ENCODE measurements around the gene DLGAP3.
A peak's percentile ranks its signal among the peaks of the same experiment; 100 is the strongest.

The DLGAP3 gene

DNA sequence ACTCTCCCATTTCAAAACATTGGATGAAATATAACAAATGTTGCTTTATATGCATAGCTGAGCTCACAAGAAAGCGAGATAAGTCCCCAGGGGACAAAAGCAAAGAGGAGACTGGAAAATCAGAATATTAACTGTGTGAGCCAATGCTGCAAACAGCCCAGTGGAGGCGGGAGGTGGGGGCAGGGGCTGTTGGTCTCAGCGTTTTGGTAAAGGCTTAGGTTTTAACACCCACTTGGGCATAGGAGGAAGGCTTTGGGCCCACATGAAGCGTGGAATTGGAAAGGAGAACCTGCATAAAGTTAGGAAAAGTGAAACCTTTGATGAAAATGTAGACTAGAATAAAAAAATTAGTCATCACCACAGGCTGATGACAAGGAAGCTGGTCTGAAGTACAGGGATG, 39.7 kb downstream of the DLGAP3 start:
- Histone ChIP-seq H3K4me3 (no peak overlapping the region), H3K9me3 (peaks cover 27% of the 10 kb centered on the region), H3K9ac (no peak overlapping the region), H3K27me3 (peaks cover 15% of the 10 kb centered on the region), H4K20me1 (no peaks in the 10 kb centered on the region), H3K4me1 (no peaks in the 10 kb centered on the region), H3K4me2 (no peak overlapping the region), H3K27ac (no peak overlapping the region), H3K36me3 (0 out of 2 replicates have a peak, but pooled peaks cover 2% of the 10 kb centered on the region)
- TF ChIP-seq Cebpa-rat (IDR thresholded peaks at IDR 0.05), result no peak

GRCh38 chr1:34887593-34887992, 41.9 kb downstream of the DLGAP3 start:
- Histone ChIP-seq H3K27ac (no peak overlapping the region), H3K36me3 (0 out of 2 replicates have a peak, but pooled peaks cover 4% of the 10 kb centered on the region), H3K27me3 (peaks cover 17% of the 10 kb centered on the region), H3K4me2 (no peak overlapping the region), H3K9me3 (peaks cover 15% of the 10 kb centered on the region), H3K4me1 (no peaks in the 10 kb centered on the region), H3K9ac (no peak overlapping the region), H3K4me3 (no peak overlapping the region), H4K20me1 (no peaks in the 10 kb centered on the region)
- TF ChIP-seq Cebpa-rat (IDR thresholded peaks at IDR 0.05), result no peak

- peaks cover 17% of the 10 kb centered on the region for H3K27me3 ChIP-seq
- peak overlapping the region; percentile 66 for H3K4me3 ChIP-seq
These were observed 43.8 kb downstream of the DLGAP3 start for GRCh38 chr1:34885405-34886247.

GRCh38 chr1:34884961-34885360, 44.5 kb downstream of the DLGAP3 start:
- H3K4me3 ChIP-seq, result no peak overlapping the region
- H3K36me3 ChIP-seq, result 0 out of 2 replicates have a peak, but pooled peaks cover 4% of the 10 kb centered on the region
- TF ChIP-seq Cebpa-rat (IDR thresholded peaks at IDR 0.05), result no peak
- peaks cover 17% of the 10 kb centered on the region for H3K27me3 ChIP-seq
- peak overlapping the region; percentile 83 for H3K4me2 ChIP-seq
- peaks cover 5% of the 10 kb centered on the region for H3K9me3 ChIP-seq
- no peaks in the 10 kb centered on the region for H4K20me1 ChIP-seq
- H3K9ac ChIP-seq, result no peak overlapping the region
- no peaks in the 10 kb centered on the region for H3K4me1 ChIP-seq
- no peak overlapping the region for H3K27ac ChIP-seq

More at GRCh38 chr1:34885405-34886247, 43.8 kb downstream of the DLGAP3 start:
- no peaks in the 10 kb centered on the region for H3K4me1 ChIP-seq
- TF ChIP-seq Cebpa-rat (IDR thresholded peaks at IDR 0.05), result no peak
- peaks cover 5% of the 10 kb centered on the region for H3K9me3 ChIP-seq
- H3K36me3 ChIP-seq, result 0 out of 2 replicates have a peak, but pooled peaks cover 4% of the 10 kb centered on the region
- peak overlapping the region; percentile 59; the same call in 1 of the 2 replicates for H3K9ac ChIP-seq
- no peaks in the 10 kb centered on the region for H4K20me1 ChIP-seq
- H3K4me2 ChIP-seq, result peak overlapping the region; percentile 83
- peak overlapping the region; percentile 47; the same call in 1 of the 2 replicates for H3K27ac ChIP-seq

DNA sequence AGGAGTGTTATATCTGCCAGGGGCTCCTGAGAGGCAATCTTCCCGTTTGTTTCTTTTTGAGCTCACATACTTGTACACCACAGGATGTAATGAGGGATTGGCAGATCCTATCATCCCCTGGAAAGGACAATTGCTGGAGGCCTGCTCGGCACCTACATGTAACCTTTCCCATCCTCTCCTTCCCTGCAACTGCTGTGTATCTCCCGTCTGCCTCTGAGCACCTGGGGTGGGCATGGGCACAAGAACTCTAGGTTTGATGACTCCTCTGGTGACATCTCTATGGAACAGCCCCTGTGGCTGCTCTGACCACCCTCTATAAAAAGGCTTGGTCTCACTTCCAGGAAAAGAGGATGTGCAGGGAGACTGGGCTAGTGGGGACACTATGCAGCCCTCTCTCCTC, 44.9 kb downstream of the DLGAP3 start:
- Histone ChIP-seq H3K9me3 (peaks cover 5% of the 10 kb centered on the region), H3K4me1 (no peaks in the 10 kb centered on the region), H3K27me3 (peaks cover 17% of the 10 kb centered on the region), H3K27ac (no peak overlapping the region), H4K20me1 (no peaks in the 10 kb centered on the region), H3K9ac (no peak overlapping the region), H3K36me3 (0 out of 2 replicates have a peak, but pooled peaks cover 4% of the 10 kb centered on the region), H3K4me3 (no peak overlapping the region), H3K4me2 (no peak overlapping the region)
- no peak for TF ChIP-seq Cebpa-rat (IDR thresholded peaks at IDR 0.05)

GRCh38 chr1:34879230-34879629, 50.2 kb downstream of the DLGAP3 start:
- no peak for TF ChIP-seq Cebpa-rat (IDR thresholded peaks at IDR 0.05)
- H3K27me3 ChIP-seq, result no peaks in the 10 kb centered on the region
- no peak overlapping the region for H3K4me3 ChIP-seq
- no peaks in the 10 kb centered on the region for H3K36me3 ChIP-seq
- H3K4me2 ChIP-seq, result no peak overlapping the region
- H3K27ac ChIP-seq, result no peak overlapping the region
- no peaks in the 10 kb centered on the region for H3K4me1 ChIP-seq
- no peak overlapping the region for H3K9ac ChIP-seq
- peaks cover 5% of the 10 kb centered on the region for H3K9me3 ChIP-seq
- no peaks in the 10 kb centered on the region for H4K20me1 ChIP-seq

DNA sequence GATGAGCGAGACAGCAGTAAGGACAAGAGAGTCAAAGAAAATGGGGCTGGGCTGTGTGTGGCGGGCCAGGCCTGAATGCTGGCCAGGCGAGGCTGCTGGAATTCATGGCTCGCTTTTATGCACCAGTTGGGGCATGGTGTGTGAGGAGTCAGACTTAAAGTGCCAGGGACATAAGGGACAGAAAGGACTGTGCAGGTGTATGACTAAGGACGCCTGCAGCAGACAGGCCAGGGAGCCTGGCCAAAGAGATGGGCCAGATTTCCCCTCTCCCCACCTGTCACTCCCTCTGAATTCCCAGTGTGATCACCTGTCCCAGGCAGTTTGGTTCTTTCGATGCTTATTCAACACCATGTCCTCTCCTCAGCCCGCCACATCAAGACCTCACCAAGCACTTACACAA, 53.0 kb downstream of the DLGAP3 start:
- no peak for TF ChIP-seq Cebpa-rat (IDR thresholded peaks at IDR 0.05)
- H4K20me1 ChIP-seq, result no peaks in the 10 kb centered on the region
- H3K36me3 ChIP-seq, result no peaks in the 10 kb centered on the region
- no peak overlapping the region for H3K4me2 ChIP-seq
- no peaks in the 10 kb centered on the region for H3K27me3 ChIP-seq
- no peak overlapping the region for H3K4me3 ChIP-seq
- no peak overlapping the region for H3K27ac ChIP-seq
- H3K9ac ChIP-seq, result no peak overlapping the region
- no peaks in the 10 kb centered on the region for H3K4me1 ChIP-seq
- H3K9me3 ChIP-seq, result peaks cover 4% of the 10 kb centered on the region

DNA sequence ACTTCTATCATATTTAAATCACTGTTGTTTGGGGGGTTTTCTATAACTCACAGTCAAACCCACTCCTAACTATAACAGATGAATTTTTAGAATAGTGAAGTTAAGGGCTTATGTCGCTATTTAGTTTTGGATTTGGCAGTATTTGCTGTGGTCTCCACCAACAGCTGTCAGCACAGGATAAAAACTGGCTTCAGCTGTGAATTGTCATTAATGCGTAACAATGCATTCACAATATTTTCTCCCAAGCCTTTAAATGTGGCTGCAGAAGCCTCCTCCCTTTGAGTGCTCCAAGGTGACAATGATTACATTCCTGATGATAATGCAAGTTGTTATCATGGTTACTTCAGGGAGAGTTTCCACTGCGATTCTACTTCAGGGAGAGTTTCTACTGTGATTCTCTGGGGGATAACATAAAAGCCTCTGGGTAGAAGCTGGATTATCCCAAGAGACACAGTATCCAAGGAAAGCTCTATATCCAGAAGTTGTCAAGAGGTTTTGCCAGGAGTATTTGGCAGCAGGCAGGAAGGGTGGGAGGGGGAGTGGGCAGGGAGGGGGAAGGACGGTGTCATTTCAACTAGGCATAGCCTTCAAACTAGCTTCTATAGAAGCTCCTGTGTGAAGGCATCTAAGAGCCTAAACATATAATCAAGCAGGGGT, 55.0 kb downstream of the DLGAP3 start:
- Histone ChIP-seq H3K9me3 (no peaks in the 10 kb centered on the region), H3K4me3 (no peak overlapping the region), H3K4me1 (no peaks in the 10 kb centered on the region), H3K4me2 (no peak overlapping the region), H4K20me1 (no peaks in the 10 kb centered on the region), H3K27me3 (no peaks in the 10 kb centered on the region), H3K9ac (no peak overlapping the region), H3K27ac (no peak overlapping the region), H3K36me3 (no peaks in the 10 kb centered on the region)
- TF ChIP-seq Cebpa-rat (IDR thresholded peaks at IDR 0.05), result no peak

DNA sequence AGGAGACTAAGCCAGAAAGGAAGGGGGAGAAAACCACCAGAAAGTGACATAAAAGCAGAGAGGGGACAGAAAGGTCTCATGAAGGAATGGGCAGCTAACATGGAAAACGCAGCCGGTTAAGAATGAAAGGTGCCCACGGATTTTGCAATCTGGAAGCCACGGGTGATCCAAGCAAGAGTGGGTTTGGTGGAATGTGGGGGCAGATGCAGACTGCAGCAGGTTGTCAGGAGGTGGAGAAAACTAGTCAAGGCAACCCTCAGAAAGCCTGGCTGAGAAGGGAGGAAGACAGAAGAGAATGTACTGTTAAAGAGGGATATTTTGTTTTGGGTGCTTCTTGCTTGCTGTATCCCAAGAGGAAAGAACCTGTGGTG, 57.3 kb downstream of the DLGAP3 start:
- no peak overlapping the region for H3K9ac ChIP-seq
- no peak overlapping the region for H3K4me3 ChIP-seq
- no peak overlapping the region for H3K4me2 ChIP-seq
- H3K27me3 ChIP-seq, result no peaks in the 10 kb centered on the region
- no peaks in the 10 kb centered on the region for H3K36me3 ChIP-seq
- TF ChIP-seq Cebpa-rat (IDR thresholded peaks at IDR 0.05), result no peak
- peaks cover 4% of the 10 kb centered on the region; the same call in 1 of the 2 replicates for H3K4me1 ChIP-seq
- H3K27ac ChIP-seq, result no peak overlapping the region
- no peaks in the 10 kb centered on the region for H3K9me3 ChIP-seq
- H4K20me1 ChIP-seq, result no peaks in the 10 kb centered on the region

Data from BLaER1 (cell line).